Activated CD4-positive, CD25-positive, alpha-beta regulatory T cell treated with anti-CD3 and anti-CD28 coated beads, Interleukin-2, amount 50 U/mL, for 24 hours (primary cell): Measurements from ENCODE around the gene FRMPD4.

Experiments
- ATAC-seq, 2 donors: fragments of 150-1000 bp; cut with Tn5 transposase; one replicate each; pipeline ENCODE4 v1.10.0; 2021; ENCODE audit warnings: mild to moderate bottlenecking in 1 of 2, moderate library complexity in 1 of 2

FRMPD4 gene

GRCh38 chrX:12372111-12372510 is 233.8 kb downstream of the FRMPD4 start:
- ATAC-seq, result no peak

GRCh38 chrX:12374286-12374685 is 236.0 kb downstream of the FRMPD4 start:
- no peak for ATAC-seq

DNA sequence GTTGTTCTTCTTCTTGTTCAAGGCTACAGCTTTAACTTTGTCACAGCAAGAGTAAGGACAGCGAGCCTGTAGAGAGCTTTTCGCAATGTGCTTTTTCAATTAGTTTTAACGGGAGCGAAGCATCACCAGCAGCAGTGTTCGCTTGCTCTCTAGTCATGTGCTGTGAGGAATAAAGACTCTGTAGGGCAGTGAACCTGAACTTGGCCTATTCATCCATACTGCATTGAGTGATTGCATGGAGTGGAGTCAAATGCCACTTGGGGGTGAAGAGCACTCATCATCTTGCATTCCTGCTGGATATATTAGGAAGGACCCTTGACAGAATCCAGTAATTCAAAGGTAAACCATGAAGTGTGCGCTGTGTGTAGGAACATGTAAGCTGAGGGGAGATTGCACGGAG is 240.0 kb downstream of the FRMPD4 start:
- no peak for ATAC-seq

- no peak for ATAC-seq
These were observed 240.4 kb downstream of the FRMPD4 start for GRCh38 chrX:12378706-12379105.

DNA sequence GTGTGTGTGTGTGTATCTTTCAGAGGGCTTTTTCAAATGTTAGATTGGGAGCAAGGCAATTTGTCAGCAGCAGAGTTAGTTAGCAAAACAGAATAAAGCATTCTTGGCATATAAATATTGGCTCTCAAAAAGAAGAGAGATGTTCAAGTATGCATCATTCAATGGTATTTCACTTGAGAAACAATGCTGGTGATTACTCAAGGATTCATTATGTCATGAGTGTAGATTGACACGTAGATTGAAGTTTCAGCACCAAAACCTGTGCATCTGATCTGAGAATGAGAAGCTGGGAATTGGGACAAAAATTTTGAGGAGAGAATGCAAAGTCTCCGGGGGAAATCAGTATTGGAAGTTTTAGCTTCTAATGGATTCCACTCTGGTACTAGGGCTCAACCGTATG is 241.4 kb downstream of the FRMPD4 start:
- ATAC-seq, result no peak

- no peak for ATAC-seq
These were observed 244.9 kb downstream of the FRMPD4 start for GRCh38 chrX:12383196-12383595.

DNA sequence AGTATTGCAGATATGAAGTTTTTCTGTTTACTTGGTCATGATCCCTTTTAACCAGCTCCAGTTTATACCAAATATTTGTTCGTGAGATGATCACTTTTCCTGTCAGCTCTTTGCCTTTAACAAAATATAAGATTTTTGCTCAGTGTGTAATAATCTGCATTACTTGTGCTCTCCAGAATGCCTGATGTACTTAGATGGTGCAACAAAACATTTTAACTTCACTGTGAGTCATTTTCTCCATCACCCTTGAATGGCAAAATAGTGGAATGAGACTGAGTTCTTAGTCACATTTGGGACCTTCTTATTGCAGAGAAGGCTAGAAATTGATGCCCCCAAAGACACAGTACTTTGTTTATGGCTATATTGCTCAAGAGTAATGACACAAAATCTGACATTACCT is 252.0 kb downstream of the FRMPD4 start:
- no peak for ATAC-seq

DNA sequence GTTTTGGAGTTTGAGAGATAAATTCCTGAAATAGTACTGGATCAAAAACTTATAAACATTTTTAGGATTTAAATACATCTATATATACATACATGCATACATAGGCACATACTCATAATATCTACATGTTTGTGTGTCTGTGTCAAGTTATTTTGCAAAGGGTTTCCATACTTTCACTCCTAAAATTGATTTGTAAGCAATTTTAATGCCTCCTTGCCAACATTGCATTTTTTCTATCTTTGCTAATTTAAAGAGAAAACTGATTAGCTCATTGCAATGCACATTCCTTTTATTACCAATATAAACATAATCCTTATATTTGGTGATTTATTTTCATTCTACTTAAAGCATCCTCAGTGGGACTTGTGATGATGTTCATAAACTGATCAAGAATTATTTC is 258.3 kb downstream of the FRMPD4 start:
- ATAC-seq, result no peak

- ATAC-seq, result no peak
These were observed 261.9 kb downstream of the FRMPD4 start for GRCh38 chrX:12400218-12400617.

- no peak for ATAC-seq
These were observed 263.0 kb downstream of the FRMPD4 start for GRCh38 chrX:12401252-12401651.

DNA sequence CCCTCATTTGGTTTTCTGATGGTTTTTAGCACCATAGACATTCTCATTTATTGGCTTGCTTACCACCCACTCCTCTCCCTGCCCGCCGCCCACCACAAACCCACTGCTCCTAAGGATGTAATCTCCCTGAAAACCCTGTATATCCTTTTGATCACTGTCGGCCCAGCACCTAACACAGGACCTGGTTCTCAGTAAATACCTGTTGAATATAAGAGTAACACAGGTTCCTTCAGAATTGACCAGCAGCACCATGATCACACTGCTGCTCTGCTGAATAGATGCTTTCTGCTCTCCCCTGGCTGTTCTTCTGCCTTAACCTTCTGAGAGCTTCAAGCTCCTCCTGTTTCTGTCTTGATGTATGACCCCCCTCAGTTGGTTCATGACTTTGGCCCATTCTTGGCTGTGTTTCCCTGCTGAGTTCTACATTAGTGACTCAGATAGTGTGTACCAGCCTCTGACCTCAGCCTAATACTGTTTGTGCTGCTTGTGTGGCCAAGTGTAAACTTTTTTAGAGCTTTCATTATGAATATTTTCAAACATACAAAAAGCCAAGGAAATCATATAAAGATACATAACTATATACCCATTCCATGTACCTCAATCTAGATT is 265.3 kb downstream of the FRMPD4 start:
- ATAC-seq, result no peak

GRCh38 chrX:12405306-12405705 is 267.0 kb downstream of the FRMPD4 start:
- no peak for ATAC-seq

- no peak for ATAC-seq
These were observed 272.2 kb downstream of the FRMPD4 start for GRCh38 chrX:12410523-12410922.

DNA sequence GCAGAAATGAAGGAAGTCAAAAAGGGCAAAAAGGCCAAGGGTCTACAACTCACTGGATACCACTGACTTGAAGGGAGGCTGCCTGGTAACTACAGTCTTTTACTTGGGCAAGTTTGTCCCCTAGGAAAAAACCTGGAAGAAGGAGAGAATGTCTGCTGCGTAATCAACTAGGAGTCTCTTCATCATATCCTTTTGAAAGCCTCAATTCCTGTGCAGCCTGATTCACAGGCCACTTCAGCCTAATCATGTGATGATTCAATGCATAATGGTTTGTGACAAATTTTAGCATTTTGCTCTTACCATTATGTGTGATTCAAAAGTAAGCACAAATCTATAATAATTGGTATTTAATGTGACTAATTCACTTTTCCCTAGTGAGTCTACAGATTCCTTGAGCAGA is 273.6 kb downstream of the FRMPD4 start:
- ATAC-seq, result no peak

DNA sequence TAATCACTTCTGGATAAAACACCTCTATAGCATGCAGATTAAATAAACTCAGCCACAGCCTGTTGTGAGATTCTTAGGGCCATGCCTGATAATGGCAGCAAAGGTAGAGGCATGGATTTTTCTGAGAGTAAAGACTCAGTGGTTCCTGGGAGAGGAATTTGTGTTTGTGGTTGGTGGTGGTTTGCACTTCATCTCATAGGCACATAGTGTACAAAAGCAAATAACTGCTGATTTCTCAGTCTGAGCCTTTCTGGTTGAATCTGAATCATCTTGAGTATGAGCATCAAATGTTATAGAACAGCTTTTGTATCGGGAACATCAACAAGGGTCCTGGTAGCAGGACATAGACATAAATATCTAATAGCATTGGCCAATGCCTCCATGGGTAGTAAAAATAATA is 274.3 kb downstream of the FRMPD4 start:
- ATAC-seq, result no peak

GRCh38 chrX:12419591-12419990 is 281.3 kb downstream of the FRMPD4 start:
- no peak for ATAC-seq

- ATAC-seq, result no peak
These were observed 283.6 kb downstream of the FRMPD4 start for GRCh38 chrX:12421918-12422317.

DNA sequence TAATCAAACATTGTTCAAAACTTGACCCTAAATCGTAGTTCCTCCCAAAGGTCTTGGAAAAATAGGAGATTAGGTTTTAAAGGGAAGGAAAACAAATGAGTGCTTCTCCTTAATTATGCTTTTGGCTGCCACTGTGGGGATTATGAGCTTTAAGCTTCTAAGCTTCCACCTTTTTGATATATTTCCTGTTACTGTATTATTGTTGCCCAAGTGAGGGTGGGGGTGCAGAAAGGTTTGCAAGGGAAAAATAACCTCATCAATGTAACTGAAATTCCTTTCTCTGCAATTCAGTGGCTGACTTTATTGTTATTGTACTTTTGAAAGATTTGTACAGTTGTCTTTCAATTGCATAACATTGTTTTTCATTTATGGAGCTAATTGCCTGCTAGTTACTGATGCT is 285.1 kb downstream of the FRMPD4 start:
- ATAC-seq, result no peak

DNA sequence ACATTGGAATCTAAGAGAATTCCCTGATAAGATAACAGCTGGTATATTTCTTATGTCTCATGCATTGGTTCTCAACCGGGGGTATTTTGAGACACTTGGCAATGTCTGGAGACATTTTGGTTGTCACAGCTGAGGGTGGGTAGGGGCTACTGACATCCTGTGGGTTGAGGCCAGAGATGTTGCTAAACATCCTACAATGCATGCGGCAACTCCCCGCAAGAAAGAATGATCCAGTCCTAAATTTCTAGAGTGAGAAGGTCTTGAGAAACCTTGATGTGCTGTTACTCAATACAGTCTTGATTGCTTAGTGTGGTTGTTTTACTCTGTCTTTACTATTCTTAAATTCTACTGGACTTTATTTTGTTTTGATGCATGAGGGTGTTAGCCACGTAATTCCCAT is 287.2 kb downstream of the FRMPD4 start:
- ATAC-seq, result no peak

DNA sequence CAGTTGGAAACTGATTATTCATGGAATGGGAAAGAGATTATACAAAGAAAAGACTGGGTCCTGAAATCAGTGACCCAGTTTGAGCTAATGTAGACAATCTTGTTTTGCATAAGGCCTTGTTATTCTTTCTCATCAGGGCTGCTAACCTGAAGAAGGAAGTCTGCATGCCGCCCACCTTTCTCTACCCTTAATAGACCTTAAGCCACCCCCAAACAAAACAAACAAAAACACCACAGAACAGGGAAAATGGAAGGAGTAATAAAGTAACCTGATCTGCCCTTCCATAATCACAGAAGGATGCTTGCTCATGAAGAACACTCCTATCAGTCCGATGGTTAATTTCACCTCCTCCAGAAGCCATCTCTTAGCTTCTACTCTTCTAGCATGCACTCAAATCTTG is 288.1 kb downstream of the FRMPD4 start:
- no peak for ATAC-seq

GRCh38 chrX:12434493-12434892 is 296.2 kb downstream of the FRMPD4 start:
- ATAC-seq, result no peak

- ATAC-seq, result no peak
These were observed 301.1 kb downstream of the FRMPD4 start for GRCh38 chrX:12439416-12439815.

GRCh38 chrX:12440246-12440645 is 302.0 kb downstream of the FRMPD4 start:
- ATAC-seq, result no peak

- ATAC-seq, result no peak
These were observed 303.3 kb downstream of the FRMPD4 start for GRCh38 chrX:12441381-12442128.
